PFSK-1 (cell line): ENCODE results near the gene C20orf173.

Experiments used
- FOXP2 ChIP-seq: optimal IDR thresholded peaks from 2 replicates; pipeline ENCODE3; 2011; ENCODE audit warnings: borderline replicate concordance, control low read depth, inconsistent platforms; ENCODE audit not compliant: insufficient read depth; ENCODE audit errors: extremely low read length, extremely low read depth
- POLR2AphosphoS5 ChIP-seq: IDR thresholded peaks from 2 replicates; pipeline ENCODE4 v1.6.1; 2012; ENCODE audit warnings: low read depth, mild to moderate bottlenecking, control low read depth, low read length, moderate library complexity
- SIN3A ChIP-seq: IDR thresholded peaks from 2 replicates; pipeline ENCODE4 v1.6.1; 2012; ENCODE audit warnings: mild to moderate bottlenecking, low read length, moderate library complexity, borderline replicate concordance; ENCODE audit not compliant: insufficient read depth
- TAF1 ChIP-seq: IDR thresholded peaks from 2 replicates; pipeline ENCODE4 v1.6.1; 2012; ENCODE audit warnings: low read length, control low read depth, borderline replicate concordance; ENCODE audit not compliant: insufficient read depth
- TF ChIP-seq, protein P1 (sequence below), 2 experiments: IDR thresholded peaks; 2 replicates each; pipeline versions ENCODE4 v1.6.1 to v1.8.0; 2011 to 2012; ENCODE audit warnings: low read depth in 2 of 2, low read length in 2 of 2, control low read depth in 1 of 2, inconsistent platforms in 1 of 2, mild to moderate bottlenecking in 1 of 2, moderate library complexity in 1 of 2; ENCODE audit not compliant: insufficient read depth in 1 of 2

C20orf173 gene

DNA sequence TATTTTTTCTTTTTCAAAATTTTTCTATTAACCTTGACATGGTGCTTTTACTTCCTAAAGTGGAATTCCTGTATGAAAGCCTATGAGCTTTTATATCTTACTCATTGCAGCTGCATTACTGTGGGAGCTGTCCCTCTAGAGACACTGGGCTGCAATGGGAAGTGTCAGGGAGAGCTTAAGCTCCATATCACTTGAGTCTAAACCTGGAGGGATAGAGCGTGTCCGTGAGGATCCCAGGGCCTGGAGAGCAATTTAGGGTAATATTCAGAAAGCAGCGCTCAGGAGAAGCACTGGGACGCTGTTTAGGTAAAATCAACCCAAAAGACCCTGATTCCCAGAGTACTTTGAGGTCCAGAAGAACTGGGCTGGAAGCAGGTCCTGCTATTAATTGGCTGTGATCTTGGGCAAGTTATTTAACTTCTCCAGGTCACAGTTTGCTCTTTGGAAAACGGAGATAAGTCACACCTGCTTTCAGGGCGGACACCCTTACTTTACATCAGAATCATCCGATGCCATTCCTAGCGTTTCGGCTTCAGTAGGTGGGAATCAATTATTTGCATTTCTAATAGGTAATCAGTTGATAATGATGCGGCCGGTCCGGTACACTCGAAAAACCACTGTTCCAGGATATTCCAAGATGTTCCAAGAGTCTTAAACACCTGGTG, 11.8 kb upstream of the C20orf173 start:
- TF ChIP-seq SIN3A (no peak), TAF1 (no peak), POLR2AphosphoS5 (no peak)

DNA sequence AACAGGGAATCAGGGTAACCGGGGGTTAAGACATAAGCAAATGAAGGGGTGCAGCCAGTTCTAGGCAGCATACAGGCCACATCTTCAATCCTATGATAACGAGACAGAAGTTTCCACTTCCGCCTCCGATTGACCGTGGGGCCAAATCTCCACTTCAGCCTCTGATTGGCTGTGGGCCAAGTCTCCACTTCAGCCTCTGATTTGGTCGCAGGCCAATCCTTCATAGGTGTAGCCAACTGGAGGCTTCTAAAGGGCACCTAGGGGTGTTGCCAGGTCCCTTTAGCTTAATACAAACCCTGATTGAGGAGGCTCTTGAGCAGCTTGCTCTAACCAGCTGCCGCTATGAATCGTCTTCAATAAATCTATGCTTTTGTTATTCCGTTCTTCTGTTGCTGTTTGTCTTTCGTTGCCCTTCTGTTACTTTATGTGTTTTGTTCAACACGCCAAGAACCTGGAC, 10.3 kb upstream of the C20orf173 start:
- TF ChIP-seq FOXP2 (no peak), SIN3A (no peak), POLR2AphosphoS5 (no peak), TAF1 (no peak)
- TF ChIP-seq, protein P1, sequence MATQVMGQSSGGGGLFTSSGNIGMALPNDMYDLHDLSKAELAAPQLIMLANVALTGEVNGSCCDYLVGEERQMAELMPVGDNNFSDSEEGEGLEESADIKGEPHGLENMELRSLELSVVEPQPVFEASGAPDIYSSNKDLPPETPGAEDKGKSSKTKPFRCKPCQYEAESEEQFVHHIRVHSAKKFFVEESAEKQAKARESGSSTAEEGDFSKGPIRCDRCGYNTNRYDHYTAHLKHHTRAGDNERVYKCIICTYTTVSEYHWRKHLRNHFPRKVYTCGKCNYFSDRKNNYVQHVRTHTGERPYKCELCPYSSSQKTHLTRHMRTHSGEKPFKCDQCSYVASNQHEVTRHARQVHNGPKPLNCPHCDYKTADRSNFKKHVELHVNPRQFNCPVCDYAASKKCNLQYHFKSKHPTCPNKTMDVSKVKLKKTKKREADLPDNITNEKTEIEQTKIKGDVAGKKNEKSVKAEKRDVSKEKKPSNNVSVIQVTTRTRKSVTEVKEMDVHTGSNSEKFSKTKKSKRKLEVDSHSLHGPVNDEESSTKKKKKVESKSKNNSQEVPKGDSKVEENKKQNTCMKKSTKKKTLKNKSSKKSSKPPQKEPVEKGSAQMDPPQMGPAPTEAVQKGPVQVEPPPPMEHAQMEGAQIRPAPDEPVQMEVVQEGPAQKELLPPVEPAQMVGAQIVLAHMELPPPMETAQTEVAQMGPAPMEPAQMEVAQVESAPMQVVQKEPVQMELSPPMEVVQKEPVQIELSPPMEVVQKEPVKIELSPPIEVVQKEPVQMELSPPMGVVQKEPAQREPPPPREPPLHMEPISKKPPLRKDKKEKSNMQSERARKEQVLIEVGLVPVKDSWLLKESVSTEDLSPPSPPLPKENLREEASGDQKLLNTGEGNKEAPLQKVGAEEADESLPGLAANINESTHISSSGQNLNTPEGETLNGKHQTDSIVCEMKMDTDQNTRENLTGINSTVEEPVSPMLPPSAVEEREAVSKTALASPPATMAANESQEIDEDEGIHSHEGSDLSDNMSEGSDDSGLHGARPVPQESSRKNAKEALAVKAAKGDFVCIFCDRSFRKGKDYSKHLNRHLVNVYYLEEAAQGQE (IDR thresholded peaks at IDR 0.05; ENCODE audit: insufficient read depth in 1 of 2, low read depth in 2 of 2, low read length in 2 of 2) = no peak

DNA sequence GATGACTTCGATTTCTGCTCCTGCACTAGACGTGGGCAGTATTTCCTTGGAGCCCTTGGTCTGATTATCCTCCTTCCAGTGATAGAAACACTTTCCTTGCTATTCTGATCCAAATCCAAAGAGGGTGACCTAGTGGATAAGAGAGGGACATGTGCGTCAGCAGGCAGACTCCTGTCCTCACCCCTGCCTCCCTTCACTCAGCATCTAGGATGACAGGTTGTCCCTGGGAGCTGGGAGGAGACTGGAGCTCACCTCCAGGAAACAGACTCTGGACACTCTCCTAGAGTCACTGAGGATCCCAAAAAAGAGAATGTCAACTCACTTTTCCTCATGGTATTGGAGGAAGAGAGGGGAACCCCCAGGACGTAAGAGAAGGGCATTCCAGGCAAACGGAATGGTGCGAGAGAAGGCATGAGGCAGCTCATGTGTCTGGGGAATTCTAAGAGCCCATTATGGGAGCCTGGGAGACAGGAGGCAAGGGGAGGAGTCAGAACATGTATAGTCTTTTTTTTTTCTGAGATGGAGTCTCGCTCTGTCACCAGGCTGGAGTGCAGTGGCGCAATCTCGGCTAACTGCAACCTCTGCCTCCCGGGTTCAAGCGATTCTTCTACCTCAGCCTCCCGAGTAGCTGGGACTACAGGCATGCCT, 2.2 kb downstream of the C20orf173 start:
- TF ChIP-seq TAF1 (no peak), FOXP2 (no peak), SIN3A (no peak), POLR2AphosphoS5 (no peak)
- TF ChIP-seq, protein P1 (IDR thresholded peaks at IDR 0.05; ENCODE audit: insufficient read depth in 1 of 2, low read depth in 2 of 2, low read length in 2 of 2) = no peak

DNA sequence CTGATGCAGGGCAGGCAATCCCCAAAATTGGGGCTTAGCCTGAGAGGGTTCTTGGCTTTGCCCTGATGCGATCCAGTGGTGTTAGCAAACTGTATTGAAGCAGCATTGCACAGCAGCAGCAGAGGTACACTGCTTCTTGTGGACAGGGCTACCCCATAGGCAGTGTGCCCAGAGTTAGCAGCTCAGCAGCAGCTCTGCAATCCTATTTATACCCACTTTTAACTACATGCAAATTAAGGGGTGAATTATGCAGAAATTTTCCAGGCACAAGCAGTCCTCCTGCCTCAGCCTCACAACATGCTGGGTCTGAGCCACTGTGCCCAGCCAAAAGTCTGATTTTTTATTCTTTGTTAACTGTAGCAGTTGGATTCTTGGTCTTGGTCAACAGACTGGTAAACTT, 3.8 kb downstream of the C20orf173 start:
- TF ChIP-seq TAF1 (no peak), SIN3A (no peak), FOXP2 (no peak)
- TF ChIP-seq, protein P1 (IDR thresholded peaks at IDR 0.05; ENCODE audit: insufficient read depth in 1 of 2, low read depth in 2 of 2, low read length in 2 of 2) = no peak

DNA sequence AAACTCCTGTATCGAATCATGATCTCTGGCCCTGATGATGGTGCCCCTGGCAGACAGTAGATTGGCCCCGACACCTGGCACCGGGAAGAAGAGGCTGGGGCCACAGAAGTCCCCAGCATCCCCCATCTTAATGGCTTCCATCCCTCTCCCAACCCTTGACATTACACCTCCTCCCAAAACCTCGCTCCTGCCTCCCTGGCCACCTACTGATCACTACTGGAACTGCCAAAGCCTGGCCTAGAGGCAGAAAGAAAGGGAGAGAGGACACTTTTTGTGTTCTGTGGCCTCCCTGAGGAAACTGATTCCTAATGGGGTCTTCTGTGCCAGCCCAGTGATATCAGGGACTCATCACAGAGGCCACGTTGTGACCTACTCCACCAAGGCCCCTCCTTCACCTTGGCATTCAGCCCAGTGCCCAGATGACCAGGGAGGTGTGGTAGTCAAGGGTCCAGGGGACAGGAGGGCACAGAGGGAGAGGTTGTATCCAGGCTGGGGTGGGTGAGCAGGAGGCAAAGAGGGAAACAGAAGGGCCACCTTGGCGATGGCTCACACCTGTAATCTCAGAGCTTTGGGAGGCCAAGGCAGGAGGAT, 6.1 kb downstream of the C20orf173 start:
- TF ChIP-seq SIN3A (no peak), TAF1 (no peak), FOXP2 (no peak), POLR2AphosphoS5 (no peak)
- TF ChIP-seq, protein P1 (IDR thresholded peaks at IDR 0.05; ENCODE audit: insufficient read depth in 1 of 2, low read depth in 2 of 2, low read length in 2 of 2) = no peak
